ENCODE measurements around the gene ARL15. TPM values are rescaled to one million over a fixed set of nuclear protein-coding genes. Genes with fewer than 3 reads are reported as not detected.

The ARL15 gene
- total and polyA plus RNA-seq, 4 donors, result 5.7 to 66.2 (median 14.9) TPM

GRCh38 chr5:54270326-54270725 is 40.0 kb downstream of the ARL15 start:
- no peak for ATAC-seq (ENCODE audit: insufficient read depth, low FRiP score)
- Histone ChIP-seq H3K9ac (ENCODE audit: insufficient read depth in 1 of 2, low read length in 2 of 2) (no peak overlapping the region), H3K9me3 (ENCODE audit: control insufficient read depth in 4 of 4, insufficient read depth in 3 of 4, low read length in 3 of 4) (no peaks in the 10 kb centered on the region), H3K27me3 (ENCODE audit: control insufficient read depth in 3 of 3, insufficient read depth in 3 of 3, low read length in 2 of 3) (no peaks in the 10 kb centered on the region), H3K4me1 (ENCODE audit: control insufficient read depth in 5 of 5, insufficient read depth in 5 of 5, low read length in 5 of 5) (peaks cover 0 to 2% (median 0%) of the 10 kb centered on the region in 5 donors), H3K36me3 (ENCODE audit: control insufficient read depth in 4 of 4, insufficient read depth in 4 of 4, low read length in 4 of 4) (no peaks in the 10 kb centered on the region), H3K27ac (ENCODE audit: low read depth in 1 of 2, low read length in 1 of 2) (no peak overlapping the region), H3K4me3 (no peak overlapping the region)
- TF ChIP-seq, protein P1, sequence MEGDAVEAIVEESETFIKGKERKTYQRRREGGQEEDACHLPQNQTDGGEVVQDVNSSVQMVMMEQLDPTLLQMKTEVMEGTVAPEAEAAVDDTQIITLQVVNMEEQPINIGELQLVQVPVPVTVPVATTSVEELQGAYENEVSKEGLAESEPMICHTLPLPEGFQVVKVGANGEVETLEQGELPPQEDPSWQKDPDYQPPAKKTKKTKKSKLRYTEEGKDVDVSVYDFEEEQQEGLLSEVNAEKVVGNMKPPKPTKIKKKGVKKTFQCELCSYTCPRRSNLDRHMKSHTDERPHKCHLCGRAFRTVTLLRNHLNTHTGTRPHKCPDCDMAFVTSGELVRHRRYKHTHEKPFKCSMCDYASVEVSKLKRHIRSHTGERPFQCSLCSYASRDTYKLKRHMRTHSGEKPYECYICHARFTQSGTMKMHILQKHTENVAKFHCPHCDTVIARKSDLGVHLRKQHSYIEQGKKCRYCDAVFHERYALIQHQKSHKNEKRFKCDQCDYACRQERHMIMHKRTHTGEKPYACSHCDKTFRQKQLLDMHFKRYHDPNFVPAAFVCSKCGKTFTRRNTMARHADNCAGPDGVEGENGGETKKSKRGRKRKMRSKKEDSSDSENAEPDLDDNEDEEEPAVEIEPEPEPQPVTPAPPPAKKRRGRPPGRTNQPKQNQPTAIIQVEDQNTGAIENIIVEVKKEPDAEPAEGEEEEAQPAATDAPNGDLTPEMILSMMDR (IDR thresholded peaks at IDR 0.05; ENCODE audit: control extremely low read depth, extremely low read depth), result no peak
- DNase-seq, result no peak
- 80 to 90% methylated on average over 6 of the region's 6 CpGs for WGBS, 2 donors

DNA sequence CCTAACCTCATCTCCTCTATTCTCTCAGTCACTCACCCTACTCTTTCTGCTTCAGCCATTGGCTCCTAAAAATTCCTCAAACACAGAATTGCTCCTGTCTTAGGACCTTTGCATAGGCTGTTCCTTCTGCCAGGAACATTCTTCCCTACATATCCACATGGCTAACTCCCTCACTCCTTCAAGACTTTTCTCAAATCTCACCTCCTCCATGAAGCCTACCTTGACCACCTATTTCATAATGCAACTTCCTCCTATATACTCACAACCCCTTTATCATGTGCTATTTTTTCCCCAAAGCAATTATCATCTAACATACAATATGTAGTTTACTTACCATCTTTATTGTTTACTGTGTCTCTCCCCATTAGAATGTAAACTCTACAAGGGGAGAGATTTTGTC is 45.8 kb downstream of the ARL15 start:
- H3K27me3 ChIP-seq (ENCODE audit: control insufficient read depth in 3 of 3, insufficient read depth in 3 of 3, low read length in 2 of 3), result no peaks in the 10 kb centered on the region
- no peak overlapping the region for H3K27ac ChIP-seq (ENCODE audit: low read depth in 1 of 2, low read length in 1 of 2)
- H3K9ac ChIP-seq (ENCODE audit: insufficient read depth in 1 of 2, low read length in 2 of 2), result no peak overlapping the region
- H3K36me3 ChIP-seq (ENCODE audit: control insufficient read depth in 4 of 4, insufficient read depth in 4 of 4, low read length in 4 of 4), result no peaks in the 10 kb centered on the region
- TF ChIP-seq, protein P1 (IDR thresholded peaks at IDR 0.05; ENCODE audit: control extremely low read depth, extremely low read depth), result no peak
- DNase-seq (no peak), ATAC-seq (ENCODE audit: insufficient read depth, low FRiP score) (no peak)
- H3K4me3 ChIP-seq, result no peak overlapping the region
- no peaks in the 10 kb centered on the region for H3K9me3 ChIP-seq (ENCODE audit: control insufficient read depth in 4 of 4, insufficient read depth in 3 of 4, low read length in 3 of 4)
- H3K4me1 ChIP-seq (ENCODE audit: control insufficient read depth in 5 of 5, insufficient read depth in 5 of 5, low read length in 5 of 5), result peaks cover 0 to 4% (median 0%) of the 10 kb centered on the region in 5 donors

- TF ChIP-seq, protein P1 (IDR thresholded peaks at IDR 0.05; ENCODE audit: control extremely low read depth, extremely low read depth), result no peak
- Histone ChIP-seq H3K27ac (ENCODE audit: low read depth in 1 of 2, low read length in 1 of 2) (no peak overlapping the region), H3K27me3 (ENCODE audit: control insufficient read depth in 3 of 3, insufficient read depth in 3 of 3, low read length in 2 of 3) (no peaks in the 10 kb centered on the region), H3K4me1 (ENCODE audit: control insufficient read depth in 5 of 5, insufficient read depth in 5 of 5, low read length in 5 of 5) (peaks cover 0 to 4% (median 0%) of the 10 kb centered on the region in 5 donors), H3K36me3 (ENCODE audit: control insufficient read depth in 4 of 4, insufficient read depth in 4 of 4, low read length in 4 of 4) (no peaks in the 10 kb centered on the region), H3K4me3 (no peak overlapping the region), H3K9me3 (ENCODE audit: control insufficient read depth in 4 of 4, insufficient read depth in 3 of 4, low read length in 3 of 4) (no peaks in the 10 kb centered on the region), H3K9ac (ENCODE audit: insufficient read depth in 1 of 2, low read length in 2 of 2) (no peak overlapping the region)
- ATAC-seq (ENCODE audit: insufficient read depth, low FRiP score), result no peak
- WGBS, 2 donors, result 45 to 53% methylated on average over 1 of the region's 1 CpG
- DNase-seq, result no peak
Observed at GRCh38 chr5:54263447-54263846, 46.9 kb downstream of the ARL15 start.

- ATAC-seq (ENCODE audit: insufficient read depth, low FRiP score) (no peak), DNase-seq (no peak)
- Histone ChIP-seq H3K36me3 (ENCODE audit: control insufficient read depth in 4 of 4, insufficient read depth in 4 of 4, low read length in 4 of 4) (no peaks in the 10 kb centered on the region), H3K4me3 (no peak overlapping the region), H3K27ac (ENCODE audit: low read depth in 1 of 2, low read length in 1 of 2) (no peak overlapping the region), H3K4me1 (ENCODE audit: control insufficient read depth in 5 of 5, insufficient read depth in 5 of 5, low read length in 5 of 5) (peaks cover 0 to 5% (median 0%) of the 10 kb centered on the region in 5 donors), H3K9ac (ENCODE audit: insufficient read depth in 1 of 2, low read length in 2 of 2) (no peak overlapping the region), H3K9me3 (ENCODE audit: control insufficient read depth in 4 of 4, insufficient read depth in 3 of 4, low read length in 3 of 4) (no peaks in the 10 kb centered on the region), H3K27me3 (ENCODE audit: control insufficient read depth in 3 of 3, insufficient read depth in 3 of 3, low read length in 2 of 3) (no peaks in the 10 kb centered on the region)
- WGBS, 2 donors, result 92 to 97% methylated on average over 3 of the region's 3 CpGs
- TF ChIP-seq, protein P1 (IDR thresholded peaks at IDR 0.05; ENCODE audit: control extremely low read depth, extremely low read depth), result no peak
Observed at GRCh38 chr5:54261596-54261995, 48.8 kb downstream of the ARL15 start.

Data from lung (tissue), 12 donors.